ENCODE measurements around the gene FBXL20.

FBXL20 gene

DNA sequence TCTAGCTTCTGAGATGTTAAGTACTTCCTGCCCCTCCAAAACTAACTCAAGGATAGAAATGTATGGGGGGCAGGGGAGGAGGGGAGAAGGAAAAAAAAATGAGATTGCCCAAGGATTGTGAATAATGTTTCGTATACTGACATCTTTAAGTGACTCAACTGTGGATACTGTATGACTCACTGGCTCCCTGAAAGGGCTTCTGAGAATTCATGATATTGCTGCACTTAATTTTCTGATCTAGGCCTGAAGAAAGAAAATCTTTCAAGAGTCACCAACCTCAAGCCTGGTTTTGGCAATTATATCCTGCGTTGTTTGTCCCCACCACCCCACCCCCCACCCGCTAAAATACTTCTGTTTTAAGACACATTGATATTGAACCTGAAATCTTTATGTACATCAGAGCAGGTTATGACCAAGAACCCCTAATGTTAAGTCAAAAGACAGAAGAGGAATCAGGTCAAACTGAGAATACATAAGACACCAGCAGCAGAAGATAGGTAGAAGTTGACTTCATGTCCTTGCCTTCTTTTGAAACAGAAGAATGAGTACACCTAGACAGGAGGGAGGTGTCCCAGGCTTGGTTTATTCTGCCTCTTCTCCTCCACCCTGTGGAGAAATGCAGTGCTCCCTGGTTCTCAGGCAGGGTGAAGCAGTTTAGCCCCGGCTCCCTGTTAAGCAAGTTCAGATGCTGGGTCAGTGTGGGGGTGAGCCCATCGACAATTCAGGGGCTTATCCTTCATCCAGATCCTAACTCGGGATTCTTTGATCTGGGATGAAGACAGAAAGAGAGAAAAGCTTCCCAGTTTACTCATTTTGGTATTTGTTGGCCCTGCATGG is 3.3 kb upstream of the FBXL20 start:
- POLR2A ChIA-PET: no interaction called here
- TF ChIP-seq, protein P1, sequence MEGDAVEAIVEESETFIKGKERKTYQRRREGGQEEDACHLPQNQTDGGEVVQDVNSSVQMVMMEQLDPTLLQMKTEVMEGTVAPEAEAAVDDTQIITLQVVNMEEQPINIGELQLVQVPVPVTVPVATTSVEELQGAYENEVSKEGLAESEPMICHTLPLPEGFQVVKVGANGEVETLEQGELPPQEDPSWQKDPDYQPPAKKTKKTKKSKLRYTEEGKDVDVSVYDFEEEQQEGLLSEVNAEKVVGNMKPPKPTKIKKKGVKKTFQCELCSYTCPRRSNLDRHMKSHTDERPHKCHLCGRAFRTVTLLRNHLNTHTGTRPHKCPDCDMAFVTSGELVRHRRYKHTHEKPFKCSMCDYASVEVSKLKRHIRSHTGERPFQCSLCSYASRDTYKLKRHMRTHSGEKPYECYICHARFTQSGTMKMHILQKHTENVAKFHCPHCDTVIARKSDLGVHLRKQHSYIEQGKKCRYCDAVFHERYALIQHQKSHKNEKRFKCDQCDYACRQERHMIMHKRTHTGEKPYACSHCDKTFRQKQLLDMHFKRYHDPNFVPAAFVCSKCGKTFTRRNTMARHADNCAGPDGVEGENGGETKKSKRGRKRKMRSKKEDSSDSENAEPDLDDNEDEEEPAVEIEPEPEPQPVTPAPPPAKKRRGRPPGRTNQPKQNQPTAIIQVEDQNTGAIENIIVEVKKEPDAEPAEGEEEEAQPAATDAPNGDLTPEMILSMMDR (IDR thresholded peaks at IDR 0.05; ENCODE audit: control extremely low read depth, extremely low read depth, low read depth, missing control alignments): no peak
- DNase-seq (ENCODE audit: extremely low spot score): no peak
- CTCF ChIA-PET: interaction anchor here (1.2 to 2.0 kb wide), 3 partner anchors 12 to 161 kb away, joined by 3 to 5 read pairs (median 4); no protein-coding TSS in a partner anchor

GRCh38 chr17:39402890-39403605 is 1.6 kb upstream of the FBXL20 start:
- TF ChIP-seq, protein P1 (IDR thresholded peaks at IDR 0.05; ENCODE audit: control extremely low read depth, extremely low read depth, low read depth, missing control alignments): no peak
- CTCF ChIA-PET: interaction anchor here (0.8 to 1.0 kb wide), 2 partner anchors 18 to 27 kb away, joined by 3 read pairs; no protein-coding TSS in a partner anchor
- DNase-seq (ENCODE audit: extremely low spot score): no peak
- POLR2A ChIA-PET: interaction anchor here (0.7 to 1.3 kb wide), 2 partner anchors 30 to 423 kb away, joined by 3 read pairs; no protein-coding TSS in a partner anchor

DNA sequence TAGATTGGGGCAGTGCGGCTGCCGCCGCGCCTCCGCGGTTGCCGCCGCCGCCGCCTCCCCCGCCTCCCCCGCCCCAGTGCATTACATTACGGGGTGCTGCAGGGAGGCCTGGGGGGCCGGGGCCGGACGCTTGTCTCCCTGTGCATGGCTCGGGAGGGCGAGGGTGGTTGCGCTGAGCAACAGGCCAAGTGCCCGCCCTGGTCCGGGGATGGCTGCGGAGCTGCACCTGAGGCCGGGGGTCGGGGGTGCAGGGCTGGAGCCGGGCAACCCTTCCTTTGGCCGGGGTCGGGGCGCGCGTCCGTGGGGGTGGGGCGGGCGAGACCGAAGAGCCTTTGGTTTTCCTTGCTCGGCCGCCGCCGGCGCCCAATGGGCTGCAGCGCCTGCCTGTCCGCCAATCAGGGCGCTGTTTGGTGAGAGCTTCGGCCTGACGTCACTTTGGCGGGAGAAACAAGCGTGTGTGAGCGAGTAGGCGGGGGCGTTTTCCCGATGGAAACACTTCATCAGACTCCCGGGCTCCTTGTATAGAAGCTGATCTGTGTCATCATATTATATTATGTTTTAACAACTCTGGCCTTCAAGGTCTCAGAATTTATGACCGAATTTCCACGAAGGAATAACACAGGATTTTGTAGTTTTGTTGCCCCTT is 941 bp upstream of the FBXL20 start:
- ChIA-PET POLR2A (interaction anchor here (1.3 kb wide), 1 partner anchor 29 kb away, joined by 3 read pairs; no protein-coding TSS in a partner anchor), CTCF (interaction anchor here (0.8 to 1.0 kb wide), 2 partner anchors 19 to 27 kb away, joined by 3 read pairs; no protein-coding TSS in a partner anchor)
- DNase-seq (ENCODE audit: extremely low spot score): peak; percentile 95
- TF ChIP-seq, protein P1 (IDR thresholded peaks at IDR 0.05; ENCODE audit: control extremely low read depth, extremely low read depth, low read depth, missing control alignments): no peak

DNA sequence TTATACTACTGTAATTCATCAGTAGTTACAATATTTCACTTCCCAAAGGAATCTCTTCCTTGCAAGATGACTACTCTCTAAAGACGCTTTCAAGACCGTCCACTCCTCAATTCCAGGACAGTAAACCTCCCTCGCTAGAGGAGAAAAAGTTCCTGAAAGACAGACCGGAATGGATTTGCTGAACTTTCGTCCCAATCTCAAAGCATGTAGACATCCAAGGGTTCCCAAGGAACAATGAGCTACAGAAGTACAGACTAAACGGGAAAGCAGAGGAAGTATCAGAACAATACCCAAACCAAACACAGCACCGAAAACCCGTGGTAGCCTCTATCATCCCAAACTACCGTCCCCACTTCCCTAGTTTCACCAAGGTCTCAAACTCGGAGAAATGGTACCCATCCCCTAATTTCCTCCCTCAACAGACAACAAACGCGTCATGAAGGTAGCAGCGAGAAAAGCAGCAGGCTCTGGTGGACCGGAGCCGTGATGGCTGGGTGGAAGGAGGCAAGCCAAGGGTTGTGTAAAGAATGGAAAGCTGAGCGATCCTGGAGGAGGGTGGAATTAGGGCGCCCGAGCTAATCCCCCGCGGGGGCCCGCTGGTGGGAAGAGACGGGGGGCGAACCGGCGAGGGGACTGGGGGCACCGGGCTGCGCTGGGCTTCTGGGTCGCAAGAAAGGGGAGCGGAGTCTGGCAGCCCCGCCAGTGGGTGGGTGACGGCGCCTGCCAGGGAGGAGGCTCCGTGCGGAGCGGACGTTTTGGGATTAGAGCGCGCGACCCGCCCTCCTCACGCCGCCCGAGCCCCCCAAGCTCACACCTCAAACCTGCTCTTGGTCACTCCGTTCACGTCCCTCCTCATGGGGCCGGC is 647 bp downstream of the FBXL20 start:
- no peak for DNase-seq (ENCODE audit: extremely low spot score)
- TF ChIP-seq, protein P1 (IDR thresholded peaks at IDR 0.05; ENCODE audit: control extremely low read depth, extremely low read depth, low read depth, missing control alignments): no peak
- ChIA-PET POLR2A (interaction anchor here (0.5 to 0.7 kb wide), 2 partner anchors 13 to 161 kb away, joined by 3 to 4 read pairs; no protein-coding TSS in a partner anchor), CTCF (interaction anchor here (1.4 kb wide), 1 partner anchor 226 kb away, joined by 3 read pairs; no protein-coding TSS in a partner anchor)

GRCh38 chr17:39399791-39400190 is 1.6 kb downstream of the FBXL20 start:
- POLR2A ChIA-PET: interaction anchor here (0.7 kb wide), 1 partner anchor 546 kb away, joined by 3 read pairs; the partner anchor contains the start of gene RPL23
- TF ChIP-seq, protein P1 (IDR thresholded peaks at IDR 0.05; ENCODE audit: control extremely low read depth, extremely low read depth, low read depth, missing control alignments): no peak
- CTCF ChIA-PET: interaction anchor here (1.1 kb wide), 2 partner anchors 11 to 164 kb away, joined by 3 to 4 read pairs; no protein-coding TSS in a partner anchor
- no peak for DNase-seq (ENCODE audit: extremely low spot score)

Measured in GM10248 (cell line).